Erythroblast (primary cell): ENCODE data around the gene VARS2.

ENCODE experiments used
- GATA1 ChIP-seq: IDR thresholded peaks from 2 replicates; pipeline ENCODE4 v1.6.1; 2011; ENCODE audit warnings: low read depth, mild to moderate bottlenecking, control low read depth, low read length, moderate library complexity
- POLR2A ChIP-seq: IDR thresholded peaks from 2 replicates; pipeline ENCODE4 v1.6.1; 2011; ENCODE audit warnings: mild to moderate bottlenecking, low read length

DNA sequence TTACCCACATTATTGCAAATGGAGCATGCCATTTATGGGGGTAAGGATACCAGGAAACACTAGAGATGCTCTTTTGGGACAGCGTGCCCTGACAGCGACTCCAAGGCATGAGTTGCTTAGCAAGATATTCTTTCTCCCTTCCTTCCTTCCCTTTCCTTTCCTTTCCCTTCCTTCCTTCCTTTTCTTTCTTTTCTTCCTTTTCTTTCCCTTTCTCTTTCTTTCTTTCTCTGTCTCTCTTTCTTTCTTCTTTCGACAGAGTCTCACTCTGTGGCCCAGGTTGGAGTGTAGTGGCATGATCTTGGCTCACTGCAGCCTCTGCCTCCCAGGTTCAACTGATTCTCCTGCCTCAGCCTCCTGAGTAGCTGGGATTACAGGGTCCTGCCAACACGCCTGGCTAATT is 30.0 kb downstream of the VARS2 start:
- no peak for TF ChIP-seq POLR2A
- TF ChIP-seq GATA1: no peak
